Measurements from ENCODE around the gene TPRA1.
"Not testable (repeated sequence)": the region's sequence is repeated elsewhere in the genome, so short reads cannot be mapped to it uniquely, and the experiment has no call there.

The TPRA1 gene

DNA sequence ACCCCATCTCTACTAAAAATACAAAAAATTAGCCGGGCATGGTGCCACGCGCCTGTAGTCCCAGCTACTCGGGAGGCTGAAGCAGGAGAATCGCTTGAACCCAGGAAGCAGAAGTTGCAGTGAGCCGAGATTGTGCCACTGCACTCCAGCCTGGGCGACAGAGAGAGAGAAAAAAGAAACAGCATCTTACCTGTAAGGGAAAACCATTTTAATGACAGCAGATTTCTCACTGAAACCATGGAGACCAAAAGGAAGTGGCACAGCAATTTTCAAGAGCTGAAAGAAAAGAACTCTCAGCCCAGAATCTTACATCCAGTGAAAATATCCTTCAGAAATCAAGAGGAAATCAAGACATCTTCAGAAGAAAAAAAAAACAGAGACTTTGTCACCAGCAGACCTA lies 59.7 kb downstream of the TPRA1 start:
- in situ Hi-C loops (cut with HindIII; ENCODE audit: low pct_ligation_motif_present, low pct_unique_long_range_greater_than_20kb, low sequenced_read_pairs); DNase-seq: not testable (repeated sequence)

DNA sequence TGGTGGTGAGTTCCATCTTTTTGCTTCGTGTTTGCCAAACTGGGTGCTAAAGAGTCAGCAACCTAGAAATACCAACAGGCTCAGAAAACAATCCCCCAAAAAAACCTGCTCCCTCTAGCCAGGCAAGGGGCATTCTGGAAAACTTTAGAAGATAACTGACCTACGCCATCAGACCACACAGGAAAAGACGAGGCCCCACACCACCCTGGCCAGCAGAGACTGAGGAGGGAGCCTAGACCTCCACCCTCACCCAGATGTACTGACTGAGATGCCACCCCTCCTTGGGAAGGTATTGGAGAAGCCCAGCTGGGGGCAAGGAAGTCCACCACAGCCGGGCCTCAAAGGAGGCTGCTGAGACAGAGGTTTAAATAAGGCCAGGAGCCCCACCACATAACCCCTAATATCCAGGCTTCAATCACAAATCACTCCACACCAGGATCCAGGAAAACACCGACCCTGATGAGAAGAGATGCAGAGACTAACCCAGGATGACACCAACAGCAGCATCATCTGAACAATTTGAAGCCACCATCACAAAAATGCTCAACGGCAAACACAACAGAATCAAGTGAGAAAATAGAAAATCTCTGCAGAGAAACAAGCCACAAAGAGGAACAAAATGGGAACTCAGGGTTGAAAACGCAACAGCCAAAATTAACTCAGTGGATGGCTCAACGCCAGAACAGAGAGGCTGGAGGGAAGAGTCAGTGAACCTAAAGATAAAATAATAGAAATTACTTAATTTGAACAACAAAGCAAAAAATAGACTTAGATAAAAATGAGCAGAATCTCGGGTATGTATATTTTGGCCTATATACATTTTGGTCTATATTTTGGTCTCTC lies 61.0 kb downstream of the TPRA1 start:
- DNase-seq: no peak
- in situ Hi-C loops (cut with HindIII; ENCODE audit: low pct_ligation_motif_present, low pct_unique_long_range_greater_than_20kb, low sequenced_read_pairs): no loop called here

DNA sequence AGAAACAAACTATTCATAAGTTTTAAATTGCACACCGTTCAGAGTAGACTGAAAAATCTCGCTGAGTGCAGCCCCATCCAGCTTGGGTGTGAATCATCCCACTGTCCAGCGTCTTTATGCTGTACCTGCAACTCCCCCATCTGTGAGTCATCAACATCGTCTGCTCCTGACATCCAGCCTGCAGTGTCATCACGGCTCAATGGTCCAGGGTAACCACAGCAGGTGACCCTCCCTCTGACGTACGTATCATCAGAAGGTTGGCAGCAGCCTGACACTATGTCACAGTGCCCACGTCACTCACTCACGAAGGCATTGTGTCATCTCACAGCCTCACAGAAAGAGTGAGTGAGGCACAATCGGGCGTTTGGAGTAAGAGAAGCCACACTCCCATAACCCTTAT lies 65.2 kb downstream of the TPRA1 start:
- peak; percentile 76 for DNase-seq
- in situ Hi-C loops (cut with HindIII; ENCODE audit: low pct_ligation_motif_present, low pct_unique_long_range_greater_than_20kb, low sequenced_read_pairs): no loop called here

- in situ Hi-C loops (cut with HindIII; ENCODE audit: low pct_ligation_motif_present, low pct_unique_long_range_greater_than_20kb, low sequenced_read_pairs): no loop called here
- DNase-seq: no peak
Measured at GRCh38 chr3:127524296-127524896, 66.1 kb downstream of the TPRA1 start.
